GM18867 (cell line): ENCODE measurements around the gene LYRM4.

Source experiments
- ATAC-seq: cut with Tn5 transposase; IDR thresholded peaks from one replicate; pipeline ENCODE4 v1.9.1; 2021; ENCODE audit warnings: mild to moderate bottlenecking, moderate library complexity; ENCODE audit not compliant: unreplicated experiment

LYRM4 gene

DNA sequence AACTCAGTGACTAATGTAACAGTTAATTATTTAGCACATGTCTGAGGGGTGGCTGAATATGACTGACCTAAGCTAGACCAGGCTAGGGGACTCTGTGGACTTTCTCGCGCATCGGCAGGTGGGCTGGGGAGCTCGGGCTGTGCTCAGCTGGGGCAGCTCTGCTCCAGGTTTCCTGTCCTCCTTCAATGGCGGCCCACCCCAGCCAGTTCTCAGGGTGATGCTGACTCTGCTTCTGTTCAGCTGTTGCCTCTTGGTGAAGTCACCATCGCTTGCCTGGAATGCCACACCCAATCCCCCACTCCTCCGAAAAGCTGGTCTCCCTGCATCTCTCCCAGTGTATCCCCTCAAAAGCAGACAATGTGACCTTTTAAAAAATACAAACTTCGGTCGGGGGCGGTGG is 155.6 kb downstream of the LYRM4 start:
- ATAC-seq = no peak

GRCh38 chr6:5104667-5105066 is 156.1 kb downstream of the LYRM4 start:
- no peak for ATAC-seq

- no peak for ATAC-seq
Observed at GRCh38 chr6:5103250-5103649, 157.5 kb downstream of the LYRM4 start.

- ATAC-seq = no peak
Observed at GRCh38 chr6:5102267-5102970, 158.3 kb downstream of the LYRM4 start.

DNA sequence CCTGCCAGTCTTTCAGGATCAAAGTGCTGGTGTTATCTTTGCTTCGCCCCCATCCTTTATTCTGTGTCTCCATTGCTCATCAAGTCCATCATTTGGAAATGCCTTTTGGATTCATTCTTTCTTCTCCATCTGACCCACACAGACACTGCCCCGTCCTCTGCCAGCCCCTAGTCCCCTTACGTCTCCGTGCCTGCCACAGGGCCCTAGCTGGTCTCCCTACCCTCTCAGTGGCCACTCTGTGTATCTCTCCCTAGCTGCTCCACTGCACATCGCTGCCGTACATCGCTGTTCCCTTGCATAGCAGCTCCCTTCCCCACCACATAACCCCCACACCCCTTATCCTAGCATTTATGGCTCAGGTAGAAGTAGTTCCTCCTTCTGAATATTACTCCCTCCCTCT is 159.9 kb downstream of the LYRM4 start:
- no peak for ATAC-seq

DNA sequence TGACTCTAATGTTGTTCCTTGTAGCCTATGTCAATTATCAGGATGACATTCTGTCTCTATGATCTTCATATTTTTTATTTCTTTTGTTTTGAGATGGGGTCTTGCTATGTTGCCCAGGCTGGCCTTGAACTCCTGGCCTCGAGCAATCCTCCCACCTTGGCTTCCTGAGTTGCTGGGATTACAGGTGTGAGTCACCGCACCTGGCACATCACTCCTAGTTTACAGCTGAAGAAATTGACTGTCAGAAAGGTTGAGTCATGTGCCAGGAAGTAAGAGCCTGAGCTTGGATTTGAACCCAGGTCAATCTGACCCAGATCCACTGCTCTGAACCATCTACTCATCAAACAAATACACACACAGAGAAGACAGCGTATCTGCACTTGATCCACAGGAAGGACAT is 161.2 kb downstream of the LYRM4 start:
- no peak for ATAC-seq

DNA sequence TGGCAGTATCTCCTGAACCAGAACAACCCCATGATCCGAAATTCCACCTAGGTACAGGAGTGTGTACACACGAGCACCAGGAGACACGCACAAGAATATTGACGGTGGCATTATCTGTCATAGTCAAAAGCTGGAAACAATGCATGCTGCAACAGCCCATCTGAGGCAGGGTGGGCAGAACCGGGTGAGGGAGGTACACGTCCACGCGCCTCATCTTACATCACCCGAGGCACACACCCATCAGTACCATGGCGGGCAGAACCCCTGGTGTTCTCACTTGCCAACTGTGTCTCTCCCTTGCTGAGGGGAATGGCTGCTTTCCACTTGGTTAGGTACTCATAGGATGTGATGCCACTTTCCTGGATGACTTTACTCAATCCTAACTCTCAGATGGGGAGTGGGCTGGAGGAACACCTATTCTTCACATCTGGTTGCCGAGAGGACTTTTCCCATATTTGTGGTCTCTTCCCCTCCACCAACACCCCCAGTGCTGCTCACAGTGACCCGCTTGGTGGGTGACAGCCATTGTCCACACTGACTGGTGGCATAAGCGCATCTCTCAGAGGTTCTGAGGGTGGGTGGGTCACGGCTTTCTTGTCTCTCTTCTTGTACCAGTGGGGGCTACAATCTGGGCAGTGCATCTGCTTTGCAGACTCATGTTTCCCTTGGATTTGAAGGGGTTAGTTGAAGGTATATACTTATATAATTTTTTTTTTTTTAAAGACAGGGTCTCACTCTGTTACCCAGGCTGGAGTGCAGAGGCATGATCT is 162.1 kb downstream of the LYRM4 start:
- no peak for ATAC-seq

DNA sequence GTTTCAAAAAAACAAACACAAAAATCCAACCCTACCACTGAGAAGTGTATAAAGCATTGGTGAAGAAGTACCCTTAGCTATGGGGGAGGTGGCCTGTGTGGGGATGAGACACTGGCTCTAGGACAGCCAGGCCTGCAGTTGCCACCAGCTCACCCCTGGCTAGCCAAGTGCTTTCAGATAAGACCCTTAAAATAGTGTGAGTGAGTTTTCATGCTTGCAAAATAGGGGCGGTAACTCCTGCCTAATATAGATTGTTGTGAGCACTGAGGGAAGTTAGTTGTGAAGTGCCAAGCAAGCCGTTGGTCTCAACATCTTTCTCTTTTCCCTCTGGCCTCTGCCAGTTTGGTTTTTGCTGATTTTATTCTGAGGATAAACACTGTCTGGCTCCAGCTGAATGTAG is 164.3 kb downstream of the LYRM4 start:
- ATAC-seq = no peak

- ATAC-seq = peak; percentile 90
Observed at GRCh38 chr6:5095236-5095635, 165.5 kb downstream of the LYRM4 start.

DNA sequence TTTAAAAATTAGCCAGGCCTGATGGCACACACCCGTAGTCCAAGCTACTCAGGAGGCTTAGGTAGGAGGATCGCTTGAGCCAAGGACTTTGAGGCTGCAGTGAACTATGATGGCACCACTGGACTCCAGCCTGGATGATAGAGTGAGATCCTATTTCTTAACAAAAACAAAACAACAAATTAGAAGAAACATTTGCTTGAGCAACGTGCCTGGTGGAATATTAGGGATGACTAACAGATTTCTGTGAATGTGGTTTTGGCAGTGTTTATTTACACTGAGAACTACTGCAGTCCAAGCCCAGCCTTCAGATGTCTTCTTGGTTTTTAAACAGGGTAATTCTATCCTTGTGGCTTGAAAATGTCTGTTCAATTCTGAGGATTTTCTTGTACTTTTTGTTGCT is 166.4 kb downstream of the LYRM4 start:
- ATAC-seq = no peak

DNA sequence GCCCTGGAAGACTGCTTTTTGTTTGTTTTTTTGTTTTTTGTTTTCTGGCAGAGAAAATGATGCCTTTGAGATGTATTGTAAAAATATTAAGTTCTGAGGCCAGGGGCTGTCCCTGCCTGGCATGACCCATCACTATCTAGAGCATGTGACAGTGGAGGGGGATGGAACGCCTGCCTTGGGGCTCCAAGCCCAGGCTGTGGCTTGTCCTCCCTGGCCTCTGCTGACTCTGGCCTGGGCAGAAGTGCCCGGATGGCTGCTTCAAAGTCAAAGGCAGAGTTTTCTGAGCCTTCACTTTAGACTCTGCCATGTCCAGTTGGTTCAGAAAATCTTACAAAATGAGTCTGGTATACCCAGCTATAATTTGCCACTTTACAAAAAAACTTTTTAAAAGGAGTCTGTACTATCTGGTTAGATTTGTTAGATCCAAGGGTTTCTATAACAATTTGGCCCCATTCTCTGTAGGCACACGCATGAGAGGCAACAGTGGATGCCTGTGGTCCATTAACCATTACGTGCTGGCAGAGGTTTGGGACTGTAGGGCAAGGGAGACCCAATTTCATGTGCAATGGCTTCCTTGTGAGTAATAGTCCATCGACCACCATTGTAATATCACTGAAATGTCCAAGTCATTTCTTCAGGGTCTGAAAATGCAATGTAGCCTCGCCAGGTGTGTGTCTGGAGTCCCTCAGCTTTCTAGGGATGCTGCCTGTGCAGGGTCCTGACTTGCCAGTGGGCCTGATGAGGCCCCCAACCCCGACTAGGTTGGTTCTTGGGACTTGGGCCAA is 167.3 kb downstream of the LYRM4 start:
- no peak for ATAC-seq

DNA sequence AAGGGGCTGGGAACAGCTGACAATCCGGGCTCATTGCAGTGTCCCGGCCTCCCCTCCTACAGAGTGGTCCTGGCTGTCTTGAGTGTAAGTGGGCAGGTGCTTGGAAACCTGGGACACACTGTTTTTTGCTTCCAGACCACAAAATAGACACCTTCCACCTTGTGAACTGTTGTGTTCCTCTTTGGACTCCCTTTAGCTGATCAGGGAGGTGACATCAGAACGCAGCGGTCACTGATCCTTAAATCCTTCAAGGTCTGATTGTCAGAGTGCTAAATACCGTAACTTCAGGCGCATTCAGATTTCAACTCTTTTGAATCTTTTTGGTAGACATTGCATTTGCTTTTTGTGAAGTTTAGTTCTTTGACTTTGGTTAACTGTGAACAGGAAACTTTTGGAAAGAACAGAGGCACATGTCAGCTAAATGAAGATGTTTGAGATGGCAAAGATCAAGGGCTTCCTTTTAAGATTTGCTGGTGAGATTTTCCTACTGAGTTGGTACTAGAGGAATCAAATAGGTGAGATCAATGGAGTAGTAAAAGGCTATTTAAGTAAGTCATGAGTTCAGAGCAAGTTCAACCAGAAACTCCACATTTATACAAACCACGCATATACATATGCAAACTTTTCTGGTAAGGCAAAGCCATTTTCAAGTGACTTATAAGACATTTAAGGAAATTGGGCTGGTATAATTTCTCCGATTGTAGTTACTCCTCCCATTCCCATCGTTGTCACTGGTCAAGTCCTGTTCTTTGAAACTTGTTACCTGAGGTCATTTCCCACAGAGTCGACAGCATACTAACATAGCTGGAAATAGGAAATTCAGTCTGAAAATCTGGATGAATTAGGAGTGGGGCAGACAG is 169.3 kb downstream of the LYRM4 start:
- ATAC-seq = no peak

GRCh38 chr6:5090603-5091002 is 170.1 kb downstream of the LYRM4 start:
- ATAC-seq = no peak

DNA sequence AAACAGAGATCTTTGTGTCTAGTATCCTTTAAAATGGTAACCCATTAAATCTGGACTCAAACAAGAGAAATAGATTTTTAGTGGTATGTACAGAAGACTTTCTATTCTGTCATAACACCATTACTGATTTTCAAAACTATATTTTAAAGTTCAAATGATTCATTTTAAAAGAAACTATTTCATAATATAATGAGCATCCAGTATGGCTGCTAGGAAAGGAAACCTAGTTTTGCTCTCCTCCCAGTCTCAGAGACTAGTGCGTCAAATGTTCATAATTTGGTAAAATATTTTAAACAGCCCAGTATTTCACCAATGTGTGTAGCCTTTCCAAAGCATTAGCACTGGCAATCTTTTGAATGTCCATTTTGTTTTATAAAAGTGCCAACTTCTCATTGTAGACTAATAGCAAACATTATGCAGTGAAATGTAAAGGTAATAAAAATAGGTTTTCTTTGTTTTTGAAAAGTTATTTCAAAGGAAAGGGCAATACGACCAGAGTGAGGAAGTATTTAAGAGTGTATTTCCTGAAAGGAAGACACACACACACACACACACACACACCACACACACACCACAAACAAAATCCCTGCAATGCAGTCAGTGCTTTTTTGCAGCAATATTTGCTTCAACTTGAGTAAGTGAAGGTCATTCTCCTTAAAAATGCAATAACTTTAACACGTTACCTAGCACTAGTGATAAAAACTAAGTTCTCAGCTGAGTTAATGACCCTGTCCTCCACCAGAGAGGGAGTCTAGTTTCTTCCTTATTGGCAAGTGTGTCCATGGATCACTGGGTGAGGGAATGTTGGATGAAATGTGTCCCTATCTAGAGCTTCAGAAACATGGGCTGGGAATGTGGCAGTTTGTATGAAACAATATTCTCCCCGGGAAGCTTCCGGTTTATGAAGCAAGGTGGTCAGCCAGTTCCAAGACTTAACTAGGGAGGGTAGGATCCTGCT is 171.0 kb downstream of the LYRM4 start:
- ATAC-seq = no peak

DNA sequence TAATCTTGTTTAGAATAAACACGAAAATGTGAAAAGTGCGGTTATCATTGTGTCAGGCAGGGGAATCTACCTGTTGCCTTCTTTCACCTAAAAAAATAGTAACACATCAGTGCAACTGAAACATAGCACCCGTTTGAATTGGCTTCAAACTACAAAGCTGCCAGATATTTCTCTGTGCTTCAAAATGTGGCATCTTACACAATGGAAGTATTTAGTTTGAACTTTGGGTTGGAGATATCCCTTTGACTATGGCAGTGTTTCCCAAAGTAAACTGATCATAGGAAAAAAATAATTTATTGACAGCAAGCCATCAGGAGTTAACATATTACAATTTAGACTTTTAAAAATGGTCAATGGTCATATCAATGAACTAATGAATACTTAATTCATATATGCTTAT is 172.0 kb downstream of the LYRM4 start:
- ATAC-seq = no peak

DNA sequence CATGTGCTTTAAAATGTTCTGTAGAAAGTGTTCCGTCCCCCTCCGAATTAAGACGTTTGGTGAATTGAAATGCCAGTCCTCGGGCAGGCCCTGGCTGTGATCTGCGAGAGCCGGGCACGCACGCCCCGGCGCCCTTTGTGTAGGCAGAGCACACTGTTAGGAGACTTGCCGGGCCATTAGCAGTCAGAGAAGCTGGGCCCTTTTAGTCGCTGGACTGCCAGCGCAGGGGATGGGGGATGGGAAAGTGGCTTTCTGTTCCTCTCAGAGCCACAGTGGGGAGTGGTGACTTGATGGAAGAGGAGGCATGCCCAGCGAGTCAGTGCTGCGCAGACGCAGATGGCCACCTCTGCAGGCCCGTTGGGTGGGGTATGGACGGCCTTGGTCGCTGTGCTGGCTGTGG is 173.4 kb downstream of the LYRM4 start:
- no peak for ATAC-seq

DNA sequence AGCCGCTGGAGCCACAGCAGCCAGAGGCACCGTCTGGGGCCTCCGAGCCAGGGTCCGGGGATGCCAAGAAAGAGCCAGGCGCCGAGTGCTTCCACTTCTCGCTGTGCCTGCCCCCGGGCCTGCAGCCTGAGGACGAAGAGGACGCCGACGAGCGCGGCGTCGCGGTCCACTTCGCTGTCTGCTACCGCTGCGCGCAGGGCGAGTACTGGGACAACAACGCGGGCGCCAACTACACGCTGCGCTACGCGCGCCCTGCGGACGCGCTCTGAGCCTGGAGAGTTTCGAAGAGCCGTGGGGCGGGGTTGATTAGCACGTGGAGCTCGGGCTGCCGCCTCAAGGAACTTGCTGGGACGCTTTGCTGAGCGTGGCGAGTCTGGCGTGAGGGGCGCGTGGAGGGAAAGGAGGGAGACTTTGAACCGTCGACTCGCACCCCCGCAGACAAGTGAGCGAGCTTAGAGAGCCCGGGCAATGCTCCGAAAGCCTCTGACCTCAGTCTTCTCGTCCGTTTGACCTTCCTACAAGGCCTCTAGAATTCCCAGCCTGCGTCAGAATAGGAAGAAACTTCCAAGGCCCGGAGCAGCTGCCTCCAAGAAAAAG is 174.4 kb downstream of the LYRM4 start:
- peak; percentile 3 for ATAC-seq

- ATAC-seq = peak; percentile 37
Observed at GRCh38 chr6:5085648-5086293, 175.0 kb downstream of the LYRM4 start.
